Neural progenitor cell (in vitro differentiated cells): ENCODE measurements around the gene PPP2R3C. TPM values are rescaled to one million over a fixed set of nuclear protein-coding genes. Genes with fewer than 3 reads are reported as not detected.
"Not testable (repeated sequence)": the region's sequence is repeated elsewhere in the genome, so short reads cannot be mapped to it uniquely, and the experiment has no call there.

Experiments
- DNase-seq: peaks from one replicate; pipeline ENCODE4 v3.0.0-alpha.2; 2016; ENCODE audit warnings: low spot score
- H2AFZ ChIP-seq: fragments of 200-600 bp; sonication (generic); replicated peaks from 2 replicates; pipeline ENCODE4 v1.6.1; 2016; ENCODE audit warnings: antibody characterized with exemption
- H3F3A ChIP-seq: fragments of 200-600 bp; sonication (generic); 2 replicates; pipeline ENCODE4 v1.6.1; 2016; ENCODE audit warnings: antibody characterized with exemption, low read depth
- H3K27ac ChIP-seq: fragments of 200-600 bp; sonication (generic); 2 replicates; pipeline ENCODE4 v1.5.1; 2016; ENCODE audit warnings: mild to moderate bottlenecking
- H3K27me3 ChIP-seq: fragments of 200-600 bp; sonication (generic); 2 replicates; pipeline ENCODE4 v1.6.1; 2016; ENCODE audit warnings: mild to moderate bottlenecking, moderate library complexity
- H3K36me3 ChIP-seq: fragments of 200-600 bp; sonication (generic); 2 replicates; pipeline ENCODE4 v1.5.1; 2016
- H3K4me1 ChIP-seq: fragments of 200-600 bp; sonication (generic); 2 replicates; pipeline ENCODE4 v1.6.1; 2016; ENCODE audit warnings: mixed run types
- H3K4me2 ChIP-seq: fragments of 200-600 bp; sonication (generic); 2 replicates; pipeline ENCODE4 v1.6.1; 2016
- H3K4me3 ChIP-seq: fragments of 200-600 bp; sonication (generic); 2 replicates; pipeline ENCODE4 v1.5.1; 2016
- H3K79me2 ChIP-seq: fragments of 200-600 bp; sonication (generic); 2 replicates; pipeline ENCODE4 v1.6.1; 2016; ENCODE audit warnings: low read depth
- H3K9ac ChIP-seq: fragments of 200-600 bp; sonication (generic); 2 replicates; pipeline ENCODE4 v1.6.1; 2016
- H3K9me3 ChIP-seq: fragments of 200-600 bp; sonication (generic); 2 replicates; pipeline ENCODE4 v1.5.1; 2016; ENCODE audit warnings: low read depth
- H4K20me1 ChIP-seq: fragments of 200-600 bp; sonication (generic); 2 replicates; pipeline ENCODE4 v1.6.1; 2016; ENCODE audit warnings: low read depth
- H3K27ac Mint-ChIP-seq: 3 replicates; pipeline ENCODE4 v1.8.0; 2021; ENCODE audit warnings: mixed read lengths
- H3K27me3 Mint-ChIP-seq: 2 replicates; pipeline ENCODE4 v1.8.0; 2022; ENCODE audit warnings: low read depth, mild to moderate bottlenecking, inconsistent platforms, moderate library complexity, mixed read lengths; ENCODE audit not compliant: insufficient read depth
- H3K36me3 Mint-ChIP-seq: 3 replicates; pipeline ENCODE4 v1.8.0; 2021; ENCODE audit warnings: mixed read lengths
- H3K4me1 Mint-ChIP-seq: 3 replicates; pipeline ENCODE4 v1.8.0; 2021; ENCODE audit warnings: mixed read lengths
- H3K4me3 Mint-ChIP-seq: 3 replicates; pipeline ENCODE4 v1.8.0; 2021; ENCODE audit warnings: mild to moderate bottlenecking, moderate library complexity, mixed read lengths
- H3K9me3 Mint-ChIP-seq: 3 replicates; pipeline ENCODE4 v1.8.0; 2020; ENCODE audit warnings: mixed read lengths
- EZH2 ChIP-seq: fragments of 200-600 bp; sonication (generic); IDR thresholded peaks from 2 replicates; pipeline ENCODE4 v1.6.1; 2017; ENCODE audit warnings: antibody characterized with exemption, mild to moderate bottlenecking, moderate library complexity
- EZH2phosphoT487 ChIP-seq: fragments of 200-600 bp; sonication (generic); IDR thresholded peaks from 2 replicates; pipeline ENCODE4 v1.6.1; 2017; ENCODE audit warnings: antibody characterized with exemption
- total RNA-seq: library from RNA; depleted of rRNA; stranded (reverse); fragments of >200 nt; gene quantifications from 2 replicates; pipeline ENCODE4 v1.2.3, GENCODE V29; 2015; ENCODE audit warnings: low replicate concordance
- TF ChIP-seq, protein P1 (sequence below): fragments of 200-600 bp; sonication (generic); IDR thresholded peaks from 2 replicates; pipeline ENCODE4 v1.5.1; 2017; ENCODE audit warnings: antibody characterized with exemption, mild to moderate bottlenecking

The PPP2R3C gene
- total RNA-seq, 1 donor from 2014 or later: 67.4 TPM

DNA sequence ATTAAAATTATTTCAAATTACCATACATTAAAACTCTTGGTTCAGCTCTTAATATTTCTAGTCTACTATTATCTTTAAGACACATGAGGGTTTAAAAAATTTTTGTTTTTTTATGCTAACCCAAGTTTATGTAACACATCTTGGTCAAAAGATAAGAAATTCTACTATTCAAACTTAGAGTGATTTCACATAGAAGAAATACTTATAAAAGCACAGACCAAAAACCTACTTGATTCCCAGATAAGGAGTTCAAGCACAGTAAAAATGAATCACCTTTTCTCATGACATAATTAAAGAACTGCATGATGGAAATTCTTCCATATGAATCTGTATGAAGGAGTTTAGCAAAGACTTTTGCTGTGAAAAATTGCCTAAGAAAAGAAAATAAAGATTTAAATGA, 13.9 kb downstream of the PPP2R3C start:
- Histone ChIP-seq H2AFZ (no peak overlapping the region), H3K36me3 (peaks cover 14% of the 10 kb centered on the region), H3K9me3 (no peaks in the 10 kb centered on the region), H3K27me3 (no peaks in the 10 kb centered on the region), H4K20me1 (no peaks in the 10 kb centered on the region), H3K79me2 (no peaks in the 10 kb centered on the region), H3K4me3 (no peak overlapping the region), H3K4me1 (no peaks in the 10 kb centered on the region), H3K27ac (no peak overlapping the region), H3F3A (no peaks in the 10 kb centered on the region), H3K4me2 (no peak overlapping the region), H3K9ac (no peak overlapping the region)
- Mint-ChIP-seq H3K36me3 (peaks cover 38% of the 10 kb centered on the region), H3K4me1 (no peaks in the 10 kb centered on the region), H3K27ac (no peak overlapping the region), H3K27me3 (no peaks in the 10 kb centered on the region), H3K4me3 (no peak overlapping the region), H3K9me3 (no peaks in the 10 kb centered on the region)
- no peak for DNase-seq
- TF ChIP-seq, protein P1, sequence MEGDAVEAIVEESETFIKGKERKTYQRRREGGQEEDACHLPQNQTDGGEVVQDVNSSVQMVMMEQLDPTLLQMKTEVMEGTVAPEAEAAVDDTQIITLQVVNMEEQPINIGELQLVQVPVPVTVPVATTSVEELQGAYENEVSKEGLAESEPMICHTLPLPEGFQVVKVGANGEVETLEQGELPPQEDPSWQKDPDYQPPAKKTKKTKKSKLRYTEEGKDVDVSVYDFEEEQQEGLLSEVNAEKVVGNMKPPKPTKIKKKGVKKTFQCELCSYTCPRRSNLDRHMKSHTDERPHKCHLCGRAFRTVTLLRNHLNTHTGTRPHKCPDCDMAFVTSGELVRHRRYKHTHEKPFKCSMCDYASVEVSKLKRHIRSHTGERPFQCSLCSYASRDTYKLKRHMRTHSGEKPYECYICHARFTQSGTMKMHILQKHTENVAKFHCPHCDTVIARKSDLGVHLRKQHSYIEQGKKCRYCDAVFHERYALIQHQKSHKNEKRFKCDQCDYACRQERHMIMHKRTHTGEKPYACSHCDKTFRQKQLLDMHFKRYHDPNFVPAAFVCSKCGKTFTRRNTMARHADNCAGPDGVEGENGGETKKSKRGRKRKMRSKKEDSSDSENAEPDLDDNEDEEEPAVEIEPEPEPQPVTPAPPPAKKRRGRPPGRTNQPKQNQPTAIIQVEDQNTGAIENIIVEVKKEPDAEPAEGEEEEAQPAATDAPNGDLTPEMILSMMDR: no peak
- TF ChIP-seq EZH2phosphoT487: no peak
- no peak for TF ChIP-seq EZH2

DNA sequence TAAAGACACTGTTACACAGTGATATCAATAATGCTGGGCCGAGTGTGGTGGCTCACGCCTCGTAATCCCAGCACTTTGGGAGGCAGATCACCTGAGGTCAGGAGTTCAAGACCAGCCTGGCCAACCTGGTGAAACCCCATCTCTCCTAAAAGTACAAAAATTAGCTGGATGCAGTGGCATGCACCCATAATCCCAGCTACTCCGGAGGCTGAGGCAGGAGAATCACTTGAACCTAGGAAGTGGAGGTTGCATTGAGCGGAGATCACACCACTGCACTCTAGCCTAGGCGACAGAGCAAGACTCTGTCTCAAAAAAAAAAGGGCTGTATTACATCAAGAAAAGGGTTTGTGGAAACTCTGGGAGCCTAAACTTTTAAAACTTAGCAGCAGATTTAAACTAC, 27.1 kb downstream of the PPP2R3C start:
- H3F3A ChIP-seq, H3K27ac Mint-ChIP-seq, H3K9ac ChIP-seq, H3K27me3 ChIP-seq, H3K79me2 ChIP-seq, H3K4me3 Mint-ChIP-seq, H3K4me1 Mint-ChIP-seq, H3K27ac ChIP-seq, H3K4me1 ChIP-seq, H2AFZ ChIP-seq, H3K9me3 ChIP-seq, H3K9me3 Mint-ChIP-seq, H3K4me3 ChIP-seq, H3K4me2 ChIP-seq, DNase-seq, H4K20me1 ChIP-seq, H3K27me3 Mint-ChIP-seq: not testable (repeated sequence)
- peaks cover 25% of the 10 kb centered on the region for H3K36me3 Mint-ChIP-seq
- peaks cover 10% of the 10 kb centered on the region for H3K36me3 ChIP-seq

DNA sequence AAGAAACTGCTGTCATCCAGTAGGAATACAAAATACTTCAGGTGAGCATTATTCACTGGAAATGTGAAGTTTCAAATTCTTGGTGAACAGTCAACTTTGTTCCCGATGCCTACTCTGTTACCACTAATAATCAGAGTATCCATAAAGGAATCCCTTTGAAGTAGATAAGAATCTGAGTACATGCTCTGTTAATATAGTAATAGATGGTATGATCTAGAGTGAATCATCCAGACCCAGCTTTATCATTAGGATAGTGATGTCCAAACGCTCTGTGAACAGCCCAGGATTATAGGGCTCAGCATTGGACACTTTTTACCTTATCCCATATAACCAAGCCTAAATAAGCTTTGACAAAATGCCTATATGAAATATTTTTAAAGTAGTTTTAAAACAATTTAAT, 33.3 kb downstream of the PPP2R3C start:
- Histone ChIP-seq H3K27ac (no peak overlapping the region), H3K4me3 (no peak overlapping the region), H3K9ac (no peak overlapping the region), H3K27me3 (no peaks in the 10 kb centered on the region), H3K9me3 (no peaks in the 10 kb centered on the region), H3K4me1 (no peaks in the 10 kb centered on the region), H3K79me2 (no peaks in the 10 kb centered on the region), H3F3A (no peaks in the 10 kb centered on the region), H2AFZ (no peak overlapping the region), H4K20me1 (no peaks in the 10 kb centered on the region), H3K36me3 (peaks cover 4% of the 10 kb centered on the region), H3K4me2 (no peak overlapping the region)
- H3K27ac Mint-ChIP-seq: no peak overlapping the region
- no peaks in the 10 kb centered on the region for H3K27me3 Mint-ChIP-seq
- no peak overlapping the region for H3K4me3 Mint-ChIP-seq
- peaks cover 28% of the 10 kb centered on the region for H3K36me3 Mint-ChIP-seq
- no peaks in the 10 kb centered on the region for H3K4me1 Mint-ChIP-seq
- no peak for DNase-seq
- no peaks in the 10 kb centered on the region for H3K9me3 Mint-ChIP-seq
- TF ChIP-seq, protein P1: no peak
- TF ChIP-seq EZH2 (no peak), EZH2phosphoT487 (no peak)

DNA sequence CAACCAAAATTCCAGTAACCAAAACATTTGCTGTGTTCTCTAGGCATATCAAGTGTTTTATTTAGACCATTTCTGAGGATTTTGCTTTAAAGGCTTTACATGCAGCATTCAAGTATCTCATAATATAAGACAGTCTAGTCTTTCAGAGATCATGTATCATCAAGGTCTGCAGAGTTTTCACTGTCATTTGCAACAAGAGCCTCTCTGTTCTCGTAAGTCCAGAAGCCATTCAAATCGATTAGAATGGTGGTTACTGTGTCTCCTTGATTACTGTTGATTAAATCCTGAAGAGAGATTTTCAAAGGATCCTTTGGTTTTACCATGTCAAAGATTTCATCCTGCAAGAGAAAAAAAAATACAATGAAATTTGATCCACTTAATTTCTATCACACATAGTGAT, 36.3 kb downstream of the PPP2R3C start:
- H3K4me2 ChIP-seq: no peak overlapping the region
- no peaks in the 10 kb centered on the region for H3K9me3 ChIP-seq
- no peak overlapping the region for H3K9ac ChIP-seq
- peaks cover 2% of the 10 kb centered on the region for H3K27me3 Mint-ChIP-seq
- no peaks in the 10 kb centered on the region for H4K20me1 ChIP-seq
- no peaks in the 10 kb centered on the region for H3K9me3 Mint-ChIP-seq
- H3K79me2 ChIP-seq: no peaks in the 10 kb centered on the region
- H3K27me3 ChIP-seq: no peaks in the 10 kb centered on the region
- H3K4me3 ChIP-seq: no peak overlapping the region
- peaks cover 4% of the 10 kb centered on the region for H3K36me3 ChIP-seq
- H3F3A ChIP-seq: no peaks in the 10 kb centered on the region
- no peak overlapping the region for H3K27ac Mint-ChIP-seq
- no peak for TF ChIP-seq EZH2
- TF ChIP-seq EZH2phosphoT487: no peak
- TF ChIP-seq, protein P1: no peak
- H3K4me1 Mint-ChIP-seq: no peaks in the 10 kb centered on the region
- no peak overlapping the region for H2AFZ ChIP-seq
- H3K4me1 ChIP-seq: no peaks in the 10 kb centered on the region
- H3K27ac ChIP-seq: no peak overlapping the region
- H3K36me3 Mint-ChIP-seq: peaks cover 26% of the 10 kb centered on the region
- no peak for DNase-seq
- no peak overlapping the region for H3K4me3 Mint-ChIP-seq
